HG02571 (cell line): ENCODE measurements around the gene PPP1R14C.
"Not testable (repeated sequence)": the region's sequence is repeated elsewhere in the genome, so short reads cannot be mapped to it uniquely, and the experiment has no call there.

Experiments used
- ATAC-seq: cut with Tn5 transposase; IDR thresholded peaks from one replicate; pipeline ENCODE4 v1.9.1; 2021; ENCODE audit warnings: mild to moderate bottlenecking, moderate library complexity; ENCODE audit not compliant: unreplicated experiment

PPP1R14C gene

DNA sequence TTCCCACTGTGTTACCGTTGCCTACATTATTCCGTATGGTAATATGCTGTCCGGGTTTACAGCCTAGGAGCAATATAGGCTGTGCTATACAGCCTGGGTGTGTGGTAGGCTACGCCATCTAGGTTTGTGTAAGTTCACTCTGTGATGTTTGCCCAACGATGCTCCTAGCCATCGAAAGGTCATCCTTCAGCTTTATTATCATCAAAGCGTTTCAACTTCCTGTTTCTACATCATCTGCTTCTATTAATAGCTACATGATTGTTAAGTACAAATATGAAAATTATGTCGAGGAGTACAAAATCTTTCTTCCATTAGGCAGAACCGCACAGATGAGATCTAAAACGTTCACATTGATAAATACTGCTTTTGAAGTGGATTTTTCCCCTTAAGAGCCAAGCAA lies 69.9 kb downstream of the PPP1R14C start:
- ATAC-seq = no peak

DNA sequence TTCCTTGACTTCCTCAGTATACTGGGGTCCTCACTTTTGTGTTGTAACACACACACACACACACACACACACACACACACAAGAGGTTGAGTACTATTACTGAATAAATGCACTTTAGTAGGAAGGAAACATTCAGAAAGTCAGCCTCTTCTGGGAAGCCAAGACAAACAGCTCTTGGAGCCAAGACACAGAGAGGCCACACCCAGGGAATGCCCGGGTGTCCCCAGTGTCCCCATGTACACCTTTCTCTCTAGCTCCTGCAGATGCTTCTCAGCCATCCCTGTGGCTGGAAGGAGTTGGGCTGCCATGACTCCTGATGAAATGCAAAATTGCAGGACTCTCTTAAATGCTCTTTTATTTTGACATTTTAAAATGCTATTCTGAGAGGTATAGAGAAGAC lies 70.5 kb downstream of the PPP1R14C start:
- ATAC-seq = no peak

DNA sequence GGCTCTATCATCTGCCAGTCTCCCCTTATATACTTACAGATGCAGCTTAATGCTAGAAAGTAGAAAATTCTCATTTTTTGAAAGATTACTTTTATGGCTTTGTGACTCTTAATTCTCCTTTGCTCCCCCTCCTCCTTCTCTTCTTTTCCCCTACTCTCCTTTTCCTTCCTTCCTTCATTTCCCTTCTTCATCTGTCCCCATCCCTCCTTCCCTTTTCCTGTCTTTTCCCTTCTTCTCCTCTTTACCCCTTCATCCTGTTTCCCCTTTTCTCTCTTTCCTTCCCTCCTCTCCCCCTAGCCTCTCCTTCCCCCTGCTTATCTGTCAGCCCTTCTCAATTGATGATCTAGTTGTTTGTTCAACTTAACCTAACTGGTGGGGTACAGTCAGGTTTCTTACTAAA lies 71.5 kb downstream of the PPP1R14C start:
- no peak for ATAC-seq

DNA sequence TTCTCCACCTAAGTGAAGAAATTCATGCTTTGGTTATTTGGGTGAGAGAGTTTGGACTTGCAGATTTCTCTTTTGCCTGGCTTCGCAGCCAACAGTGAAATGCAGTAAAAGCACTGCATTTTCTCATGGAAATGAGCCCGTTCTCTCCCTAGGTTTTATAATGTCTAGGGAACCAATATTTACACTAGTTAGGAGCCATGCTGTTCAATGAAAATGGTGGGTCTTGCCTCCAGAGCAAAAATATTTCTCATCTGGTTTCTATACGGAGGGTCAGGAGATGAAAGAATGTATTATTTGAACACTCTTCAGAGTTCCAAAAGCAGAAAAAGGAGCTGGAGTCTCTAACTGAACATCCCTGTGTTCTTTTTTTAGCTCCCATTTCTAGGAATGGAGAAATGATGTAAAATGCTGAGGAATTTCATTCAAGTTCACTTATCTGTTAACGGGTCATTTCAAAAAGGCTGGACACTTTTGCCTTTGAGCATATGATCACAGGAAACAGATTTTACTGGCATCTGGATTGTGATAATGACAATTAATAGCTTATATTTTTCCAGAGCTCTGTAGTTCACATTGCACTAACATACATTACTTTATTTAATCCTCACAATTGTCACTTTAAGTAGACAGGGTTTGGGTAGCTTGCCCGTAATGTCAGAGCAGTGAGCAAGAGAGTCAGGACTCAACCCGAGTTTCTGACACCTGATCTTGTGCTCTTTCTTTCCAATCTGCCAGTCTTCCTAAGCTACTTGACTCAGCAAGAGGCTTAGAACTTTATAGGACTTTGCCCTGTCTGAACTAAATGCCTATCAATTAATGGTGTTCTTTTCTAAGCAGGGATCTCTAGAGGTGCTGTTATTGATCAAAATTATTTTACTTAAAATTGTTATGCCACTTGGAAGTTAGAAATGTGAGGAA lies 78.0 kb downstream of the PPP1R14C start:
- no peak for ATAC-seq

DNA sequence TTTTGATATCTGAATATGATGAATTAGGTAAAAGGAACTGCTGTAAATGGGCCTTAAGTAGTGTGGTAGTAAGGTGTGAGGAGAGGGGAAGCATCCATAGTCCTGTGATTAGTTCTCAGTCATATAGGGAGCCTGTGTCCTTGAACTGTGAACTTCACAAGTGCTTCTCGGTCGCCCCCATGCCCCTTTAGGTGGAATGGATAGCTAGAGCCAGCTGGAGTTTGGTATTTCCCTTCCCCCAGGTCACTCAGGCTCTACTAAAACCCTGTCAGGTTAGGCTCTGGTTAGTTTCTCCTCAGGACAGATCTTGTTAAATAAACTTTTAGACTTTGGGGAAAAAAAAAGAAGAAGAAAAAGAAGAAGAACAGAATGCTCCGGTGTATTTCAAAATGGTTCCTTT lies 82.0 kb downstream of the PPP1R14C start:
- ATAC-seq = no peak

DNA sequence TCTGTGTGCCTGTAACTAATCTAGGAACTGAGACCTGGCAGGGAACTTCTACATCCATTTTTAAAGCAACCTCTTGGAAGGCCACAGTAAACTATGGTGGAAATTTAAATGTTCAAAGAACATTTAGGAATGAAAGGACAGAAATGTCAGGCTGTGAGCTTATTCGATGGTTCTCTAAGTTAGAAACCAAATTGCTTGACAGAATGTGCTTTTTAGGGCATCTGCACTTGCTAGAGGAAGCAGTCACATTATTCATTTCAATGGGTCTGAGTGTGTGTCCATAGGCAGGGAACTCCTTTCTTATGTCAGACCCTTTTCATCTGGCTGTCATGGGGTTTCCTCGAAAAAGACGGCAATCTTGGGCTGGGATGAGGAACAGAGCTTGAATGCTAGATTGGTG lies 84.4 kb downstream of the PPP1R14C start:
- ATAC-seq = no peak

DNA sequence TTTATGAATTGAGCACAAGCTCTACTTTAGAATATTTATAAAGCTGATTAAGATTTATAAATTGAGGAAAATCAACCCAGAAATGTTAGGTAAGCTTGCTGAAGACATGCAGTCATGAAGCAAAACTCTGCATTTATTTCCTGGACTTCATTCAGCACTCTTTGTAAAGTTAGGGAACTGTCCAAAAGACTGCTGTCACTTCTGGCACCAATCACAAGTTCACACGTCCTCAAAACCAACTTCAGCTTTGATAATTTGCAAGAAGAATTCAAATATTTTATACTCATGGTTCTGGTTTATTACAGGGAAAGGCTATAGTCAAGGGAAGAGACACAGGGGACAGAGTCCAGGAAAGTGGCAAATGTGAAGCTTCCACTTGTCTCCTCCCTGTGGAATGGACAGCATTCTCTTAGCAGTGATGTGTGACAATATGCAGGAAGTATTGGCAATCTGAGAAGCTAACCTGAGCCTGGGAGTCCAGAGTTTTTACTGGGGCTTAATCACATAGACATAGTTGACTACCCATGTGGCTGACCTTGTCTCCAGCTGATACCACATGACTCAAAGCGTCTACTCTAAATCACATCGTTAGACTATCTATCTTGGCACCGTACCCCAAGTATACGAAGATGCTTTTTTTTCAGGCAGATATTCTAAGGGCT lies 85.4 kb downstream of the PPP1R14C start:
- no peak for ATAC-seq

DNA sequence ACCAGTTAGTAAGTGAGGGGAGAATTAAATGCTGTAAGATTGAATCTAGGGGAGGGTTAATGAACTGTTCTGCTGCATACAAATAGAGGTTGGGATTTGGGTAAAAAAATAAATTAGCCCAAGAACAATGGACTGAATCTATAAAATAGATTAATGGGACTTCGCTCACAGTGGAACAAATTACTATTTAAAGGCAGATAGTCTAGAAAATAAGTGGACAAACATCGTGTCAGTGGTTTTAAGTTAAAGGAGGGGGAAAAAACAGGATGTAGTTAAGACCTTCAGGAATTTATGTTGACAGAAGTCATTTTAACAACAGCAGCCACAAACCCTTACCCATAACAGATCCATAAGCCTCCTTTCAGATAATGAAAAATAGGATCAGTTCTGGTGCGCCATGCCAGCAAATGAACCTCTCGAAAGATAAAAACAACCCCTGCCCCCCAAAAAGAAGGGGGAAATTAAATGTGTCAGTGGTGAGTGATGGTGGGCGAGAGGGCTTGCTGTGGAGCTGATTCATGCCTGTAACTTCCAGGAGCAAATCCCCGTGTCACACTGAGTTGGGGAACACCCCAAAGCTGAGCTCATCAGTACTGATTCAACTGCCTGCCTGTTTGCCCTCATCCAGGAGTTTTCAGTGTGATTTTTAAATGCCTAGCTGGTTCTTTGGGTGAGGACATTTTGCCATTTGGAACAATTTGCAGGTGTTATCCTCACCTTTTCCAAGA lies 86.8 kb downstream of the PPP1R14C start:
- no peak for ATAC-seq

DNA sequence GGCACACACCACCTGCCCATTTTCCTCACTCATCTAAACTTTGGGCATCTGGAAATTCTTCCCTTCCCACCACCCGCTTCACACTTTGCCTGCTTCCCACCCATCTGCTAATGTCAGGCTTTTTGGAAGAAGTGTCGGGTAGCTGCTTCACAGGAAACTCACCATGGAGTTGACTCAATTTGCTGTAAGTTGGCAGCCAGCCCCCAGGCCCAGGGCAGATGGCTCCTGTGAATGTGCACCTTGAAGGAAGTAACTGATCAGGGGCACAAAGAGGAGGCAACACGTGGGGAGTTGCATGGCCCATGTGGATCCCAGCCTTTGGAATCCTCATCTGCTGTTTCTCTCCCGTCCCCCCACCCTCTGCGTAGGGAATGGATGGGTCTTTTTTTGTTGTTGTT lies 87.3 kb downstream of the PPP1R14C start:
- no peak for ATAC-seq

DNA sequence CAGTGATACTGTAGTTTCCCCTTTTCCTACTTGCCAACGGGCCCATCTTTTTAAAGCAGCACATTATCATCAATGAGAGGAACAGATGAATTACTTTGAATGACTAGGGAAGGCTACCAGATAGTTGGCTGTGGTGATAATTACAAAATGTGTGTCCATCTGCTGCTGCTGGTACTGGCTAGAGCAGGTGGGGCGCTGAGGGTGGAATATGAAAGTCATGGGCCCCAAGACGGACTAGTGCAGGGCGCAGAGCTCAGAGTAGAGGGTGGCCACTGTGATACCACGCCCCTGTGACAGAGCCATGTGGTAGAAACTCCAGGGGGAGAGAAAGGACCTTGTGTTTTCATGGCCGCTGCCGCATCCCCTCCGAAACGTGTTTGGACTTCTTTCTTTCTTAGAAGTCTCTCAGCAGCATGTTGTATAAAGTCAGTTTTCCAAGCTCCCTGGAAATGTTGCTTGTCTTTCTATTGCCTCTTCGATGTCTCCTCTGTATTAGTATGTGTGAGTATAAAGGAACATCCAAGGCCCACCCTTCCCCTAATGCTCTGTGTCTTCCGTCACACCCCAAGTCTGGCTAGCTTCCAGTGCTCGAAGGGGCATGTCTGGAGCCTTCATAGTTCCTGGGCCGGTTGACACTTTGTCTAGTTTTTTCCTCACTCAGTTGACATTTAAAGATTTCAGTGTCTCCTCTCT lies 88.1 kb downstream of the PPP1R14C start:
- ATAC-seq = no peak

DNA sequence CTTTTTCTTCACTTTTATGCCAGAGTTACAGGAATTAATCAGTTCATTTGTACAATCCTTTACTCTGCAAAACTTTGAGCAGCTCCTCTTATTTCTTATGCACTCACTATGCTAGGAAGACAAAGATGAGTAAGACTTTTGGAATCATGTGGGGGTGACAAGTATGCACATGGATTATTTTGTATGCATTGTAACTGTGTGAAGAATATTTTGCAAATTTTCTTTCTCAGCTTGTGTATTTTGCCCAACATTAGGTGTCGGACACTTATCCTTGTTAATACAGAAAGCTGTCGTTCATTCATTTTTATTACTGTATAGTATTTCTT lies 88.6 kb downstream of the PPP1R14C start:
- ATAC-seq = no peak

DNA sequence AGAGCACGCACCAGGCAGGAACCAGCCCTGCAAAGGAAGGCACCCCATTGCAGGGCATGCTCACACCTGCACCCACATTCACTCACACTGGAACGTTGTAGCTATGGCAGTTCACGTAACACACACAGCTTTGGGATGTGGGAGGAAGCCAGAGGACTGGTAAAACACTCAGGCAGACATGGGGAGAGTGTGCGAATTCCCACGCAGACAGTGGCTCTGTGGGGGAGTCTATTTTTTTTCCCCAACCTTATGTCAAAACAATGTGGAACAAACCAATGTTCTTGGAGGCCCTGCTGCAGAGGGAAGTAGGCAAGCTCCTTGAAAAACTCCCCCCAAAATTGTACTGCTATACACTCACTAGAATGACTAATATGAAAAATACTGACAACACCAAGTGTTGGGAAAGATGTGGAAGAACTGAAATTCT lies 91.0 kb downstream of the PPP1R14C start:
- no peak for ATAC-seq

DNA sequence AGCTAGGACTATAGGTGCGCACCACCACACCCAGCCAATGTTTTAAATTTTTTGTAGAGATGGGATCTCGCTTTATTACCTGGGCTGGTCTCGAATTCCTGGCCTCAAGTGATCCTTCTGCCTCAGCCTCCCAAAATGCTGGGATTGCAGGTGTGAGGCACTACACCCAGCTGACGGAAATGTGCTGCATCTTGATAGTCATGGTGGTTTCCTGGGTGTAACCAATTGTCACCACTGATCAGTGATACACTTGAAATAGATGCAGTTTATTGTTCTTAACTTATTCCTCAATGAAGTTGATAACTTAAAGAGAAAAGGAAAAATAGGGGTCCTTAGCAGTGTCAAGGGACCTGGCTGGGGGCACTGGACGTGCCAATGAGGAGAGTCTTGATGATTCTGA lies 92.4 kb downstream of the PPP1R14C start:
- ATAC-seq = no peak

DNA sequence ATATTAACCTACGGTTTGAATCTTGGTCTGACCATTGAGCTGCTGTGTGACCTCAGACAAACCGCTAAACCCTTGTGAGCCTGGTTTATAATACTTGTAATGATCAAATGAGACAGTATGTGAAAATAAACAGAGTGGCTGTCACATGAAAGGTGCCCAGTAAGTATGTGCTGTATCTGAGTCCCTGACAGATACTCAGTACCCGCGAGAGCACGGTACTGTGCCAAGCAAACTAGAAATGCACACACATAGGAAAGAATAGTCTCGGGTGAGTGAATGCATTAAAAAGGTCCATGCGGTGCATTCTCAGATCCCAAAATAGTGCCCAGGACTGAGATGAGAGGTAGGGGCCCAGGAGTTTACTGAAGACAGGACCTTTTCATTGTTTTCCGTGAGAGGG lies 93.3 kb downstream of the PPP1R14C start:
- no peak for ATAC-seq

DNA sequence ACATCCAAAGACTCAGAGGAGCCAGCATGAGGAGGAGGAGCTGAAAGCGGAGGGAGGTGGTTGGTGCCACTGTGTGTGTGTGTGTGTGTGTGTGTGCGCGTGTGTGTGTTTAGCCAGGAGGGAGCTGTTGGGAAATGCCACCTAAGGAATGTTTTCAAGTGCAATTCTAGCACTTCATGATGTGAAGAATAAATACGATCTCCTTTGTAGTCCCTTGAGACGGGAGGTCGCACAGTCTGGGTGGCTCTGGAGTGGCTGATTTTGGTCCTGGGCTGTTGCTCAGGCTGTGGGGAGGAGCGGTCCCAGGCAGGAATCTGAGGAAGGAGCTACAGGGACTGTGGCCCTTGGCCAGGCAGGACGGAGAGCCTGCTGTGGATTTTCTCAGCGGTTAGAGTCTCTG lies 93.7 kb downstream of the PPP1R14C start:
- no peak for ATAC-seq

DNA sequence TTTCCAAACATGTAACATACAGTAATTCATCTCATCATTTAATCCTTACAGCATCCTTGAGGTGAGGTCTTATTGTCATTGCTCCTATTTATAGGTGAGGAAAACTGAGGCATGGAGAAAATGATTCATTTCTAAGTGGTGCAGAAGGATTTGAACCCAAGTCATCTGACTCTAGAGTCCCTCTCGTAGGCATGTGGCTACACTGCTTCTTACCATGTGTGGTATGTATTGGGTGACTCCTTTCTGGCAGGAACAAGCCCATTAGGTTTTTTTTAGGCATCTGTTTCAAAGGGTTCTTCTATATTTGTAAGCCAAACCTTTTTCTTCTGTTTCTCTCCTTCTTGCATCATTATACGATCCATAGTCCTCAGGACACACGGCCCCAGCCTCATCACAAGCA lies 94.8 kb downstream of the PPP1R14C start:
- no peak for ATAC-seq

DNA sequence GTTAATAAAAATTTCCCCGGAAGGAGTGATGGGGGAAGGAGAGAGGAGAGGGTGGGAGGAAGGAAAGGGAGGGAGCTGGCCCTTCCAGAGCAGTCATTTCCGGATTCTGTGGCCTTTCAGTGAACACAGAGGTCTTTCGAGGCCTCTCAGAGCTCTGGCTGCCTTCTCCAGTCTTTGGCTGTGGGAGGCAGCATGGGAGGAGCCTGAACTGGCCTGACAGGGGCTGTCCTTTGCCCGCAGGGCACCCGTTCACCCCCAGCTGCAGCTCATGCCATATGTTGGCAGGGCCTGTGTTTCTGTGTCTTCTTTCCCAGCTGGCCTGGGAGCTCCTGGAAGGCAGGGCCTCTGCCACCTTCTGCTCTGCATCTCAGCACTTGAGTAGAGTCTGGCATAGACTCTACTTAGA lies 95.5 kb downstream of the PPP1R14C start:
- ATAC-seq = no peak

DNA sequence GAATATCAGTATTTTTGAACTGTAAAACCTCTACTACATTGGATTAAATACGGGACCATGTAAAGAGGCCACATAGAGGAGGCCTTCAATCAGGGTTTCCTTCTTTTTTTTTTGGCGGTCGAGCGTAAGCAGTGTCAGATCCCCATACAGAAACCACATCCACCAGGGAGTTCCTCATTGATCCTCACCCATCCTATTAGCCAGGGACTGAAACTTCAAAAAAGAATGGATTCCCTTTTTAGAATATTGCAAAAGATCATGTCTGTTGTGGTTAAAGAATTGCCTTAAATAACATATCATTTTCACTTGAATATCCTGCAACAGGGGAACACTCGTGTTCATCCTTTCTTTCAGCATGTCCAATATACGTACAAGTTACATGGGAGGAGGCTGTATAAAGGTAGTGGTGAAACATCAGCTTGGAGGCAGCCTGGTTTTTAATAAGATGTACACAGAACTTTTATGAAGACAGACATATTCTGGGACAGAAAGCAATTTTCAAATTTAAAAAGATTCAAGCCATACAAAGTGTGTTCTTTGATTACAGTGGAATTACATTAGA lies 96.1 kb downstream of the PPP1R14C start:
- ATAC-seq = no peak

DNA sequence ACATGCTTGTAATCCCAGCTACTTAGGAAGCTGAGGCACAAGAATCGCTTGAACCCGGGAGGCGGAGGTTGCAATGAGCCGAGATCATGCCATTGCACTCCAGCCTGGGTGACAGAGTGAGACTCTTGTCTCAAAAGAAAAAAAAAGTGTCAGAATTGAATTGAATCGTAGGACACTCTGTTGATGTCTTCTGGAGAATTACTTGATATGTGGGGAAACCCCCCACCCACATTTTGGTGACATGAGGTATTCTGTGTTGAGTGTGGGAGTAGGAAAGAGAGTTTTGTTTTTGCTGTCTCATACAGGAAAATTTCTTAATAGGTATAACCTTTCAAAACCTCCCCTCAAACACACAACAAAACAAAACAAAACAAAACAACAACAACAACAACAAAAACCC lies 98.9 kb downstream of the PPP1R14C start:
- ATAC-seq = not testable (repeated sequence)

DNA sequence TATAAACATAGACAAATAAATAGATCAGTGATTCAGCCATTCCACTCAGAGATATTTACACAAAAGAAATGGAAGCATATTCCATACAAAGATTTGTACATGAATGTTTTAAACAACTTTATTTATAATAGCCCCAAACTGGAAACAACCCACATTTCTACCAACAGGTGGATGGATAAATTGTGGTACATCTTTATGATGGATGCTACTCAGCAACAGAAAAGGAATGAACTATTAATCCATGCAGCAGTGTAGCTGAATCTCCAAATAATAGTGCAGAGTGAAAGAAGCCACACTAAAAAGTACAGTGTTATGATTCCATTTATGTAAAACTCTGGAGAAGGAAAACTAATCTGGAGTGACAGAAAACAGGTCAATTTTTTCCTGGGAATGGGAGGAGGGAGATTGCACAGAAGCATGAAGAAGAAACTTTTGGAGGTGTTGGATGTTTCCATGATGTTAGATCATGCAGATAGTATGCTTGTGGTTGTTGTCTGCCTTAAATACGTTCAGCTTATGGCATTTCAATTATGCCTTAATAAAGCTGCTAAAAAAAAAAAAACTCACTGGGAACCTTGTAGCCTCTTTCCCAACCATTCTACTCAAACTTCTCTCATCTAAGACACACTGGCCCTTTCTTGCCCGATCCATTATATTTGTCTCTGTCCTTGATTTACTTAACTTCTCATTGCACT lies 100.9 kb downstream of the PPP1R14C start:
- ATAC-seq = no peak
